GM10266 (cell line): Measurements from ENCODE around the gene RAPH1.

Source experiments
- DNase-seq: peaks from one replicate; pipeline ENCODE4 v3.0.0; 2012; ENCODE audit errors: extremely low spot score
- TF ChIP-seq, protein P1 (sequence below): IDR thresholded peaks from 2 replicates; pipeline ENCODE4 v1.5.1; 2012; ENCODE audit warnings: mild to moderate bottlenecking, low read depth; ENCODE audit not compliant: control insufficient read depth, insufficient read depth; ENCODE audit errors: missing control alignments

The RAPH1 gene

DNA sequence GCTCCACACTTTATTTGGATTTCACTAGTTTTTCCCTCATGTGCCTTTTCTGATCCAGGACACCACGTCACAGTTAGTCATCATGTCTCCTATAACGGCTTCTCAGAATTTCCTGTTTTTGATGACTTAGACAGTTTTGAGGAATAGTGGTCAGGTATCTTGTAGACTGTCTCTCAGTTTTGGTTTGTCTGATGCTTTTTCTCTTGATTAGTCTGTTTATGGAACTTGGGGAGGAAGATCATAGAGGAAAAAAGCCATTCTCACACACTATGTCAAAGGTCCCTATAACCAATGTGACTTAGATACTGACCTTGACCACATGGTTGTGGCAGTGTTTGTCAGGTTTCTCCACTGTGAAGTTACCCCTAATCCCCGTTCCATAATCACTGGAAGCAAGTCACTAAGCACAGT is 89.0 kb downstream of the RAPH1 start:
- no peak for DNase-seq
- TF ChIP-seq, protein P1, sequence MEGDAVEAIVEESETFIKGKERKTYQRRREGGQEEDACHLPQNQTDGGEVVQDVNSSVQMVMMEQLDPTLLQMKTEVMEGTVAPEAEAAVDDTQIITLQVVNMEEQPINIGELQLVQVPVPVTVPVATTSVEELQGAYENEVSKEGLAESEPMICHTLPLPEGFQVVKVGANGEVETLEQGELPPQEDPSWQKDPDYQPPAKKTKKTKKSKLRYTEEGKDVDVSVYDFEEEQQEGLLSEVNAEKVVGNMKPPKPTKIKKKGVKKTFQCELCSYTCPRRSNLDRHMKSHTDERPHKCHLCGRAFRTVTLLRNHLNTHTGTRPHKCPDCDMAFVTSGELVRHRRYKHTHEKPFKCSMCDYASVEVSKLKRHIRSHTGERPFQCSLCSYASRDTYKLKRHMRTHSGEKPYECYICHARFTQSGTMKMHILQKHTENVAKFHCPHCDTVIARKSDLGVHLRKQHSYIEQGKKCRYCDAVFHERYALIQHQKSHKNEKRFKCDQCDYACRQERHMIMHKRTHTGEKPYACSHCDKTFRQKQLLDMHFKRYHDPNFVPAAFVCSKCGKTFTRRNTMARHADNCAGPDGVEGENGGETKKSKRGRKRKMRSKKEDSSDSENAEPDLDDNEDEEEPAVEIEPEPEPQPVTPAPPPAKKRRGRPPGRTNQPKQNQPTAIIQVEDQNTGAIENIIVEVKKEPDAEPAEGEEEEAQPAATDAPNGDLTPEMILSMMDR = no peak

DNA sequence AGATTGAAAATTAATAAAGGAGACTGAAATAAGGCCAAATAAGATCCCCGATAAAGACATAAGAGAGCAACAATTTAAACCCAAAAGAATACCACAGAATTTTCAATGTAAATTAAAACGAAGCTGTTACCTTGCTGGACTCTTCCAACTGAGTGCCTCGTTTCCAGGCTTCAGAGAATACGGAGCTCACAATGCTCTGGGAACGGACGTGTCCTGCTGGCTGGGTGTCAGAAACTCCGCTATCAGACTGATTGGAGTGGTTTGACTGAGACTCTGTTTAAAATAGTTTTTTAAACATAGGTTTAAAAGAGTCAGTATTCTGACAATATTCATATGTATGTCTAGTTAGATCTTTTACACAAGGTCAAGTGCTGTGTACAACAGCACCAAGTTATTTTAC is 90.4 kb downstream of the RAPH1 start:
- TF ChIP-seq, protein P1 = no peak
- no peak for DNase-seq

DNA sequence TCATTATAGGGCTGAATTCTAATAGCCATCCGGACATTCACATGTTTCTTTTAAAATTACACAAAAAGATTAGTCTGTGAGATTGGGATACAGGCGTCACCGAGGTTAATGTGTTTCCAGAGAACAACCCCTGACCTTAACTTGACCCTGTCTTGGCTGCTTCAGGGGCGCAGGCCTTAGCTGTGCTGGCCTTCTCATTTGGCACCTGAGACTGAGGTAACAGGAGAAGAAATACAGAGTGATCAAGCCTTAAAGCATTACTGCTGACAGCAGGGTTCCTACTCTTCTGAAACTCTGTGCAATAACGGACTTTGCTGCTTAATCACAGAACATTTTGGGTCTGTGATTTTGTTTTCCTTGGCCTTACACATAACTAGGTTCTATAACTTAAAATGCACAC is 92.6 kb downstream of the RAPH1 start:
- TF ChIP-seq, protein P1 = no peak
- no peak for DNase-seq

DNA sequence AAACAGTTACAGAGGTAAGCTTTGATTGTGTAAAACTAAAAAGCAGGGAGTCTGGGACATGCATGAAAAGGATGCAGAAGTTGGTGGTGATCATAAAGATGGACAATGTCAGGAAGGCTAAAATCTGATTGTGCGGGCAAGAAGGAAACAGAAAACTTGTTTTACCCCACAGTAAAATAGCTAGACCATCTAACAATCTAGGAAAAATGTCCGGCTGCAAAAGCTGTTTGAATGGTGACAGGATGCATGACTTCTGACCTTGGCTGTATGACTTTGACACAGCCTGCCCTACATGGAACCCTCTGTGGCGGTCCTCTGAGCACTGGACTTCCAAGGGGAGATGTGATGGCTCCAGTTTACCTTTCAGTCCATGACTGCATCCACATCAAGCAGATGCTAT is 93.6 kb downstream of the RAPH1 start:
- TF ChIP-seq, protein P1 = no peak
- DNase-seq = no peak

DNA sequence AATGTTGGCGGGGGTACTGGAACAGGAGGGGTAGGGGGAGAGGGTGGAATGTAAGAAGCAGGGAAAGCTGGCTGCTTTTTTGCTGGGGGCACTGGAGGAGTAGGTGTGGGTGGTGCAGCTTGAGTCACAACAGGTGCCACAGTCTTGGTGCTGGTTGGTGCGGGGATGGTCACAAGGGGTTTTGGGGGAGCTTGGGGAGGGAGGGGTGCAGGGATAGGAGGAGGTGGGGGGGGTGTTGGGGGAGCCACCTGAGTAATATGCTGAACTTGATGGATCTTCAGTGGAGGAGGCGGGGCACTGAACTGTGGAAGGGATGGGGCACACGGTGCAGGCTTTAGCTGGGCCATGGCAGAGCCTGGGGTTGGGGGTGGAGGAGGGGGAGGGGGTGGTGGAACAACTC is 94.4 kb downstream of the RAPH1 start:
- TF ChIP-seq, protein P1 = no peak
- DNase-seq = no peak

DNA sequence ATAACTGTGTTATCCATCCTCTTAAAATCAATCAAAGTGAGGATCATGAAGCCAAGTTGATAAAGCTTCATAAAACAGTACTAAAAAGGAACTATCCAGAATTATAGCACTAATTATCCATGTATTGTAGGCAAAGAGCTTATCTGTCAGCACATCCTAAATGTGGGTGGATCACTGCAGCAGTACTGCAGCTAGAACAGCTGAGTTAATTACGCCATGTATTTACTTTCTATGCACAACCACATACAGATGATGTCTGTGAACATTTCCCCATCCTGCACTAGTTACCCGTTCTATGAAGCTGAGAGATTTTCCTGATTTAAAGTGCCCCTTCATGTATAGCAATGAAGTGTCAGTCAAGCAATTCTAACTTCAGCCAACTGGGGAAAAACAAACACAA is 96.6 kb downstream of the RAPH1 start:
- DNase-seq = no peak
- TF ChIP-seq, protein P1 = no peak

DNA sequence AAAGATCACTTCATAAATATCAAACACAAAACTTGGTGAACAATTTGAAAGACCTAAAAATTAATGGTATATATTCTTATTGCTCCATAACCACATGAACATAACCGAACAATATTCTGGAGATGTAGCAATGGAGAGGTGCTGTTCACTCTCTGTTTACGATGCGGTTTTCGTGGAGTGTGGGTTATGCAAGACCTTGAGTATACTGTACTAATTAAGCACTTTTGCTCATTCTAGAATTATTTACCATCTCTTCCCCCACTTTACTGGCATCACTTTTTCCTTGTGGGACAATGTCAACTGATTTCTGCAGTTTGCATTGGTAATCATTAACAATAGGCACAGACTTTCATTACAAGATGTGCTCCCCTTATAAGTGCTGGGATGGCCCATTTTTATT is 97.6 kb downstream of the RAPH1 start:
- TF ChIP-seq, protein P1 = no peak
- no peak for DNase-seq

DNA sequence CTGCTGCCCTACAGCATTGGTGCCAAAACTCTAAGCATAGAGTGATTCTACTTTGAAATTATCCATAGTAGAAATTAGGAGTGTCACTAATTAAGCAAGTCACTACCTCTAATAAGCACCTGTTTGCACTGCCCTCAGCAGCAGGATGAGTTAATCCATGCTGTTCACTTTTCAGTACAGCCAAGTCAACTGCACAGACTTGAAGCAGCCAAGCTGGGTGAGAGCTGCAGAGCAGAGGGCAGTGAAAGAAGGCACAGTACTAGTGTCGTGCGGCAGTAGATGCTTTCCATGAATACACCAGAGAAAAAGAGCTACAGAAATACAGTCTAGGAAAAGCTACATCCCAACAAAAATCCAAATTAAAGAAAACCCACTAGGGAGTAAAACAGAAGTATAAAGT is 98.6 kb downstream of the RAPH1 start:
- TF ChIP-seq, protein P1 = no peak
- no peak for DNase-seq
